LNCaP clone FGC (cell line): ENCODE results near the gene GRIK3.
"Not testable (repeated sequence)": the region's sequence is repeated elsewhere in the genome, so short reads cannot be mapped to it uniquely, and the experiment has no call there.

ENCODE experiments used
- DNase-seq: peaks from one replicate; pipeline ENCODE4 v3.0.0-alpha.2; 2011; ENCODE audit warnings: low read depth
- H3K4me3 ChIP-seq: 2 replicates; pipeline ENCODE4 v1.5.1; 2011; ENCODE audit warnings: mild to moderate bottlenecking, low read depth, low read length, control low read depth
- CTCF ChIP-seq: IDR thresholded peaks from 2 replicates; pipeline ENCODE4 v1.5.1; 2012; ENCODE audit warnings: mild to moderate bottlenecking; ENCODE audit not compliant: control insufficient read depth, insufficient read depth; ENCODE audit errors: extremely low read depth

Gene GRIK3

DNA sequence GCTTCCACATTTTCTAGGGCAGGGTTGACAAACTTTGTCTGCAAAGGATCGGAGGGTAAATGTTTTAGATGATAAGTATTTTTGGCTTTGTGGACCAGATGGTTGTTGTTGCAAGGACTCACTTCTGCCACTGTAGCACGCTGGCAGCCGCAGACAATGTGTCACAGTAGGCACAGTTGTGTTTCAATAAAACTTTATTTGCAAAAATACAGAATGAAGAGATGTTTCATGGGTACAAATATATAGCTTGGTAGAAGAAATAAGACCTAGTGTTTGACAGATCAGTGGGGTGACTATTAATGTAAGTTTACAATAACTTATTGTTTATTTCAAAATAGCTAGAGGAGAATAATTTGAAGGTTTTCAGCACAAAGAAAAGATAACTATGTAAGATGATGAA lies 127.8 kb downstream of the GRIK3 start:
- TF ChIP-seq CTCF: no peak
- H3K4me3 ChIP-seq: no peak overlapping the region
- no peak for DNase-seq

DNA sequence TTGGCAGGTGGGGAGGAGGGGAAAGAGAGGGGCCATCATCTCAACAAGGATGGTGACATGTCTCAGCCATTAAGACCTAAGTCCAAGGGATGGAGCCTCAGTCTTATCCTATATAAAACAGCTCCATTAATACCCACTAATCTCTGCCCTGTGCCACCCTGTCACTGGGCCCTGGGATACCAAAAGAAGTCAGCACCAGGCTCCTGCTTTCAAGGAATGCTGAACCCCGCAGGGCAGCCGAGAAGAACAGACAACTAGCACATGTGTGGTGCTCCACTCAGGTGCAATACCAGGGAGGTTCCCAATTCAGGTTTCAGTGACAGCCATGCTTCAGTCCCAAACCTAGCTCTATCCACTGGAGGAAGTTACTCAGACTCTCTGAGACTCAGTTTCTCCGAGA lies 128.4 kb downstream of the GRIK3 start:
- no peak for TF ChIP-seq CTCF
- H3K4me3 ChIP-seq: no peak overlapping the region
- DNase-seq: no peak

DNA sequence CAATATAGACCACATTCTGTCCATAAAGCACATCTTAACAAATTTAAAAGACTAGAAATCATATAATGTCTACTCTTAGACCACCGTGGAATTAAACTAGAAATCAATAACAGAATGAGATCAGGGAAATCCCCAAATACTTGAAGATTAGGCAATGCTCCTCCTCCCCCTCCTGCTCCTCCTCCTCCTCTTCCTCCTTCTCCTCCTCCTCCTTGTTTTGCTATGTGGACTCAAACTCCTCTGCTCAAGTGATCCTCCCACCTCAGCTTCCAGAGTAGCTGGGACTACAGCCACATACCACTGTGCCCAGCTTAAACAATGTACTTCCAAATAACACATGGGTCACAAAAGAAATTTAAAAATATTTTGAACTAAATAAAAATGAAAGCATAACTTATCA lies 134.2 kb downstream of the GRIK3 start:
- TF ChIP-seq CTCF: no peak
- no peak for DNase-seq
- no peak overlapping the region for H3K4me3 ChIP-seq

DNA sequence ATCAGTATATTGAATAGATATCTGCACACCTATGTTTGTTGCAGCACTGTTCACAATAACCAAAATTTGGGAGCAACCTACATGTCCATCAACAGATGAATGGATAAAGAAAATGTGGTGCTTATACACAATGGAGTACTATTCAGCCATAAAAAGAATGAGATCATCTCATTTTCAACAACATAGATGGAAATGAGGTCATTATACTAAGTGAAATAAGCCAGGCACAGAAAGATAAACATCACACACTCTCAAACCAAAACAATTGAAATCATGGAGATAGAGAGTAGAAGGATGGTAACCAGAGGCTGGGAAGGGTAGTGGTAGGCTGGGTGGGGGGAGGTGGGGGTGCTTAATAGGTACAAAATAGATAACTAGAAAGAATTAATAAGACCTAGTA lies 136.5 kb downstream of the GRIK3 start:
- not testable (repeated sequence) for H3K4me3 ChIP-seq, DNase-seq

DNA sequence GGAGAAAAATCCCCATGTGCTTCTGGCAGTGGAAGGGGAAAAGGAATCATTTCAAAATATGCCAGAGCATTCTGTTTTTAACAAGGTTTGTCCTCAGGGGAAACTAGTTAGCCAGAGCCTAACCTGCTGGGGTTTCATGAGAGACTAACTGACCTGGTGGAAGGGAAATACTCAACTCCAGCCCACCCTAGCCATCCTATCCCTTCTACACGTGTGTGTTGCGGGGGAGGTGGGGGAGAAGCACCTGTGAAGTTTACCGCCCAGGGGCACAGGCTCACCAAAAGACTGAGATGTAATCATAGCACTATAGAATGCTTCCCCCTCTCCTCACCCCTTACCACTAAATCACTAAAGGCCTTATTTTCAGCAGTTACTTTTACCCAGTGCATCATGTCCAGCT lies 139.5 kb downstream of the GRIK3 start:
- no peak for TF ChIP-seq CTCF
- no peak for DNase-seq

DNA sequence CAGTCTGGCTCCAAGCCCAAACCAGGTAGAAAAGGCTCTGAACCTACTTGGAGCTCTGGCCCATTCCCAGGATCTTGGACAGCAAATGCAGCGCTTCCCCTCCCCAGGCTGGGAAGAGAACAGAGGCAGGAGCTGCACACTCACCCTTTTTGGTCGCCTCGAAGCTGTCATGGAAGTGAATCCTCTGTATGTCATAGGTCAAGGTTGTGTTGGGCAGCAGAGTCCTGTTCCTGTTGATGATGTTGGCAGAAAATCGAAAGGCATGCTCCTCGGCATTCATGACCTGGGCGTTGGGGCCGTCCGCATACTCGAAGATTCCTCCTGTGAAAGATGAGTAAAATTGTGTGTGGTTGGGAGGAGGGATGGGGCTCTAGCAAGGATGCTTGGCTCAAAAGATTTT lies 143.5 kb downstream of the GRIK3 start:
- TF ChIP-seq CTCF: no peak
- DNase-seq: no peak
- H3K4me3 ChIP-seq: no peak overlapping the region

More for the DNA sequence above, 139.5 kb downstream of the GRIK3 start:
- no peak overlapping the region for H3K4me3 ChIP-seq

DNA sequence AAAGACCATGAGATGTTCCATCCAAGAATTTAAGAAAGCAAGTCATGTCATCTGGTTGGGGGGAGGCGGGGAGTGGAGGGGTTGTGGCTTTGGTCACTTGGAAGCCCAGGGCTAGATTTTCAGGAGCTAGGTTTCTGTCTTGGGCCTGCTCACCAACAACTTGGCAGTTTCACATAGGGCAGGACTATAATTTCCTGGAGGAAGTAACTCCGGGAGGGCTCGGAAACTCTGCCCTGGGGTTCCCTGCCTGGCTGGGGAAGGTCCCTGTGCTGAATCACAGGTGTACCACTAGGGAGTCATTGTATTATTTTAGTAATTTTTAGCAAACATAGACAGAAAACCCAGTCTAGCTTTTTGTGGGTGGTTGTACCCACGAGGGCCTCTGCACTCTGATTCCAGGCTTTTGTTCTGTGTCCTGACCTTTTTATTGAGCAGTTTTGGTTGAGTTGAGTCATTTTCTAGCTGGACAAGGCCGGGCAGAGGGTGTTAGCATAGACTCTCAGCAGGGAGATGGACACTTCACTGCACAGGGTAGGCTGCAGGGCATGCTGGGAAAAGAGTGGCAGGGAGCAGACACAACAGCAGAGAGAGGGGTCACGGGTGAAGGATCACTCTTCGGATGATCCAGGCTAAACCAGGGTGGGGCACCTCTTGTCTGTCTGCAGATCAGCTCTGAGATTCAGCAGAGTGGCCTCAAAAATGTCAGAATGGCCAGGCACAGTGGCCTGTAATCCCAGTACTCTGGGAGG lies 144.7 kb downstream of the GRIK3 start:
- DNase-seq: no peak
- H3K4me3 ChIP-seq: no peak overlapping the region
- no peak for TF ChIP-seq CTCF
